ENCODE data around the gene CDC20B.
"Not testable (repeated sequence)": the region's sequence is repeated elsewhere in the genome, so short reads cannot be mapped to it uniquely, and the experiment has no call there.

Gene CDC20B

DNA sequence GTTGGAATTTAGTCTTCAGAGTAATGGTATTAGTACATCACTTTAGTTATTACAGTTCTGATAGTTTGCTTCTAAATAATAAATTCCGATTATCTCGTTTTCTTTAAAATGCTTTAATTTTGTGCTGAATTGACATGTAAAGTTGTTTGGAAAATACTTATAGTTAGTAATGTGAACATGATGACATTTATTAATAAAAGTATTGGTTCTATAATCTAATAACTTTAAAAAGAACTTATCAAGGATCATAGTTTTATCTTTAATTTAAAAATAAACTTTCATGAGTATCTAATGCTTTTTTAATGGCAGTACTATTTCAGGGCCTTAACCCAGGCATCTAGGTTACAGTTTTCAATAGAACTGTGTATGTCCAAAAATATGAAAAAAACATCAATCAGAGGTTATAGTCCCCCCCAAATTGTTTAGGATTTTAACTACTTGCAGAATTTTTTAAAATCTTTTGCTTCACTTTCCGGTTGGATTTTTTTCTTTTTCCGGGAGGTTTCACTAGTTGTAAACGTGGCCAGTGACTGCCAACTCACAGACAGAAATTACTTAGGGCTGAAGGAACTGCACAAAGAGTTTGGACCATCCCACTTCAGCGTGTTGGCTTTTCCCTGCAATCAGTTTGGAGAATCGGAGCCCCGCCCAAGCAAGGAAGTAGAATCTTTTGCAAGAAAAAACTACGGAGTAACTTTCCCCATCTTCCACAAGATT lies 12.3 kb downstream of the CDC20B start:
- DNase-seq = no peak

DNA sequence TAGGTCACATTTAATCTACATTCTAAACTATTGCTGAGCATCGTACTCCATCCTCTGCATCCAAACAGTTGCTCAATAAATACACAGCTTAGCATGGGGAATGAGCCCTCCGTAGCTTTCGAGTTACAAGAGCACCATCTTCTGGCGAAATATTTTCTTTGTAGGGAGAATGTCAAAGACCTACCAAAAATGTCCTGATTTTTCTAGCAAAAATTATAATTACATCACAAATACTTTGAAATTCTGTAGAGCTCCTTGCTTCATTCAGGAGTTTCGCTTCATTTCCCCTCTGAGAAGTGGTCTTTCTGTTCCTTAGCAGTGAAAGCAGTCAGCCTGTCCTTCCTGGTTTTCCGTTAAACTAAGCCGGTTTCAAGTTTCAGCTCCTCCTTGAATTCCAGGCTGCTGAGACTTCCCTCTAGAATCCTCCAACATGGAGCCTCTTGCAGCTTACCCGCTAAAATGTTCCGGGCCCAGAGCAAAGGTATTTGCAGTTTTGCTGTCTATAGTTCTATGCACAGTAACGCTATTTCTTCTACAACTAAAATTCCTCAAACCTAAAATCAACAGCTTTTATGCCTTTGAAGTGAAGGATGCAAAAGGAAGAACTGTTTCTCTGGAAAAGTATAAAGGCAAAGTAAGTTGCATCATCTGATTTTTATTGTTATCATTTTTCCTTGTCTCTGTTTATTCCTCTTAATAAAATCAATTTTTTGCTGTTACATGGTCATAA lies 13.0 kb downstream of the CDC20B start, which contains the start of gene GPX8:
Gene GPX8 (plus strand): TSS at position 409 of the 730 bp plus-strand sequence. CDS start 22 bp downstream, at position 431.
- DNase-seq = peak; percentile 29

DNA sequence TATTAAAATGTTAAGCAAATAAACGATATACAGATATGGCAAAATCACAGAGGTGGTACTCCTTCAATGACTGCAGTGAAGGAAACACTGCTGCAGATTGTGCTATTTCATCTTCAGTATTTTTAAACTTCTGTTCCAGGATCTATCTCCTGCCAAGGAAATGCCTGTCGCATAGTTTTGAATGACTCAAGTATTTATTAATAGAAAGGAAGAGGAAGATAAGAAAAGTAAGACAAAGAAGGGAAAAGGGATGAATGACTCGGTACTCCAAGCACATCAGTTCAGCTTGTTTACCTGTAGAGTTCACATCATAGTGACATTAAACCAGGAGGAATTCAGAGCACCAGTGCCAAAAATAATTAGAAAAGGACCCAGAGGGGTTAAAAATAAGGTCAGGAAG lies 18.1 kb downstream of the CDC20B start:
- no peak for DNase-seq

DNA sequence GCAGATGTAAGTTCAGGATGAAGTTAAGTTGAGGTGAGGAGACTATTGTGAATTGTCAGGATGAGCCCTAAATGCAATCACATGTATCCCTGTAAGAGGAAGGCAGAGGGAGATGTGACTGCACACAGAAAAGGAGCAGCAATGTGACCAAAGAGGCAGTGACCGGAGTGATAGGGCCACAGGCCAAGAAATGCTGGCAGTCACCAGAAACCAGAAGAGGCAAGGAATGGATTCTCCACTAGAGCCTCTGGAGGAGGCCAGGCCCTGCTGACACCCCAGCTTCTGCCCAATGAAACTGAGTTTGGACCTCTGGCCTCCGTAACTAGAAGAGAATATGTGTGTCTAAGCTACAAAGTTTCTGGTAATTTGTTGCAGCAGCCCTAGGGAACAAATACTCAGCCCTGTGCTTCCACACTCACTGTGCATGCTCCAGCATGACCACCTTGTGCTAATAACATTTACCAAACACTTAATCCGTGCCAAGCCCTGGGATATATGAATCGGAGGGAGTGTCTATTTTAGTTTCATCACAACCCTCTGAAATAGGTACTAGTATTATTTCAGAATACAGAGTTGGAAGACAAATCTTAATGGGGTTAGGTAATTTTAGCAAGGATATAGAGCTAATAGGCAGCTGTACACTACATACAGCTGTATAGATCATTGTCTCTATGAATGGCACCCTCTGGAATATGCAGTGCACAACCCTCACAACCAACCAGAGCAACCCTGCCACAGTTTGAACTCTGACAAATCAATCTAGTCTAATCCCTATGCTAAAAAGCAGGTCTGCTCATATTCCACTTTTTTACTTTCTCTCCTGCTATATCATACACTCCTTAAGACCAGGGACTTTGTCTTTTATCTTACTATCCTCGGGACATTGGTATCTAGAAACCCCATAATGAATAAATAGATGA lies 20.8 kb downstream of the CDC20B start:
- DNase-seq = no peak

DNA sequence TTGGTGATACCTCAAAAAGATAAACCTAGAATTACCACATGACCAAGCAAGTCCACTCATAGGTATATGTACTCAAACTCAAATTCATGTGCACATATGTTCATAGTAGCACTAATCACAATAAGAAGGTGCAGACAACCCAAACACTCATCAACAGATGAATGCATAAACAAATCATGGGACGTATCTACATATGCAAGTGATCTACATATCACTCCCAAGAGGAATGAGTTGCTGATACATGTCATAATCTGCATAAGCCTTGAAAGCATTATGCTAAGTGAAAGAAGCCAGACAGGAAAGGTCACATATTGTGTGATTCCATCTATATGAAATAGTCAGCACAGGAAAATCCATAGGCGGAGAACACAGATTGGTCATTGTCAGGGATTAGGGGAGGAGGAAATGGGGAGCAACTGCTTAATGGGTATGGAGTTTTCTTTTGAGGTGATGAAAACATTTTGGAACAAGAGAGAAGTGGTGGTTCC lies 23.6 kb downstream of the CDC20B start:
- DNase-seq = no peak

DNA sequence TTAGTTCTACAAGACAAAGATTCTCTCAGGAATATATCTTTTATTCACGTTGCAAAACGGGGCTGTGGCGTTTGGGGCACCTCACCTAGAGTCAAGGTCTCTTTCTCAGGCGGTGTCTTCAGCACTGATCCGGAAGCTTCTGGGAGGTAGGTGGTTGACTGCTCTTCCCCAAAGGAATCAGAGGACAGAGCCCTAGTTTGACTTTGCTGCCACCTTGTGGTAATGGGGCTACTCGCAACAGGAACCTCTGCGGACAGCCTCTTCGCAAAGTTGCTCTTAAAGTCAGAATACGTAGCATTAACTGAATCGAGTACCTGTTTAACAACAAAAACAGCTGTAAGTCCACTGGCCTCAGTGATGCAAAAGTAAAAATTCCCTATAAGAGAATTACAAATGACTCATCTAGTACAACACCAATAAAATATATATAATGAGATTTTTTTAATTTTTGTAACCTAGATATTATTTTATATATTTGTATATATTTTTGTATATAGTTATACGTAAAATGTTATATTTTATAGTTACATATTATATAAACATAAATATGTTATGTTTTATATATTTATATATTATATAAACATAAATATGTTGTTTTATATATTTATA lies 26.3 kb downstream of the CDC20B start:
- DNase-seq = peak; percentile 70

DNA sequence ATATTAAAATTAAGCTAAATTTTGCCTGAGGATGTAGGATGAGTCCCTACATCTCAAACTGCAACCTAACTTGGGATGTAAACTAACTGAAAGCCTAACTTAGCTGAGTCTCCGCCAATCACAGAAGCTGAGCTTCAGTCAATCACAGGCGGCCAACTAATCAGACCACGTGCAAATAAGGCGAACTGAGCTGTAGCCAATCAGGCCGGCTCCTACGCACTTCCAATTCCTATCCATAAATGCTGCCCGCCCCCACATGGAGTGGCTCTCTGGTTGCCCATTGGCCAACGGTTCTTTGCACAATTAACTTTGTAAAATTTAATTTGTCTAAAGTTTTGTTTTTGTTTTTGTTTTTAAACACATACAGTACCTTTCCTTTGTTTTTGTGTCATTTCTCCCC lies 26.9 kb downstream of the CDC20B start:
- no peak for DNase-seq

DNA sequence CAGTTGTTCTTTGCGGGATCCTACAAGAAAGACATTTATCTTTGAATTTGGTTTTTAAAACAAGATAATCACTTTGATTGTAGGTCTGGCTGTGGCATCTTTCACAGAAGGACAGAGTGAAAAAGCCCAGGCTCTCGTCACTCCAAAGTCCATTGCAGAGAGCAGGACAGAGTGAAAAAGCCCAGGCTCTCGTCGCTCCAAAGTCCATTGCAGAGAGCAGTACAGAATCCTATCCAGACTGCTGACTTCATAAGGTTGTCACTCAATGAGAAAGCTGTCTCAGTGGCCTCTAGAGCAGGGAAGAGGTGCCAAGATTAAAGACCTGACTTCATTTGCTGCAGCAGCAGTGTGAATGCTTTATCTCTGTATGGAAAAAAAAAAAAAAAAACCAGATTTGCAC lies 29.4 kb downstream of the CDC20B start:
- DNase-seq = no peak

DNA sequence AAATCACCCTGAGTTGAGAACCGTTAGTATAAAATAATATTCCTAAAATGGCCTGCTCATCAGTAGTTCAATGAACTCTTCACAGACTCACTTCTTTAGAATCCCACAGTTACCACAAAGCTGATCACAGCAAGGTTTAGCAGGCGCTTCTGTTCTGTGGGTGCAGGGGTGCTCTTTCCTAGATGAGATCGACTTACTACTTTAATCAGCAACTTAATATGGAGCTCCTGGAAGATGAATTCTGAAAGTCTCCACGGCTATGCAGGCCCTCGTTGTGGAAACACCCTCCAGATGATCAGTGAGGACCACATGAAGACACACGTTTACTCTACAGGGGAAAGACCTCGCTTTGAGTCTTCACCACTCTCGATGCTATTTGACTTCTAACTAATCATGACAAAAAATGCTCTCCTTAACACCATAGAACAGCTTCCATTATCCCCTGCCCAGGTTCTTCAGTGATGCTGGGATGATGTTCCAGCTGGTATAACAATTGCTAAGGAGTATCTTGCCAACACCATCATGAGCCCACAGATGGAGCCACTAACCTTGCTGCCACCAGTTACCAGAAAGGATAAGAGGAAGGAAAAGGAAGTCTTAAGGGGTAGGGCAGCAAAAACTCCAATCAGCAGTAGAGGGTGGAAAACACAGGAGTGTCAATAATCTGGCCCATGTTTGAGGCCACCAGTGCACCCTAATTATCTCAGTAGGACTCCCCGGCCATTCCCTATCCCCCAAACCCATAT lies 30.9 kb downstream of the CDC20B start:
- peak; percentile 10 for DNase-seq

DNA sequence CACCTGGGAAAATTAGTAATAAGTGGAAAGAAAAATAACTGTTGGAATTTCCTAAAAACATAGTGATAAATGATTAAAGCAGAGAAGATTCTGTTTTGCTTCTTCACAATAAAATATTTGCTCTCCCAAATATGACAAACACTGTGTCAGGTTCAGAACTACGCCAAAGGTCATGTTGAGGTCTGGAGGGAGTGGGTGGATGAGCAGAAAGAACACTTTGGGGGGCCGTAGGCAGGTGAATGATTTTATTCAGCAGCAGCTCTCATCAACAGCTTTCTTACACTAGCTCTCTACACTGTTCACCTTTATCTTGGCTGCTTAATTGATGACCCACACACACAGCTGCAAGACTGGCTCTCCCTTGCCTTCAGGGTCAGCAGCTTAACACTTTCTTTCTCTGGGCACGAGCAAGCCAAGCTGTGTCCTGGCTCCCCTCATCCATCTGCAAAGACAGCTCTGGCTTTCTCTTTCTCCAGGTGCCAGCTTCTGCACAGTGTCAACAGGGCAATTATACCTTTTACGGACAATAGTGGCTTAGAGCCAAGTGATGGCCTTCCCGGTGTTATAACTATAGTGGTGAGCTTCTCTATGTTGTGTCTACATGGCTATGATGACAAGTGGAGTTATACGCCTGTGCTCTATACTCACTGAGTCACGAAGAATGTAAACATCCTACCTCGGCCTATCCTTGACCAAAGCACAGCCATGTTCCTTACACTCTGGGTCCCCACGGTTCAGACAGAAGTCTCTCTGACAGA lies 31.9 kb downstream of the CDC20B start:
- no peak for DNase-seq

DNA sequence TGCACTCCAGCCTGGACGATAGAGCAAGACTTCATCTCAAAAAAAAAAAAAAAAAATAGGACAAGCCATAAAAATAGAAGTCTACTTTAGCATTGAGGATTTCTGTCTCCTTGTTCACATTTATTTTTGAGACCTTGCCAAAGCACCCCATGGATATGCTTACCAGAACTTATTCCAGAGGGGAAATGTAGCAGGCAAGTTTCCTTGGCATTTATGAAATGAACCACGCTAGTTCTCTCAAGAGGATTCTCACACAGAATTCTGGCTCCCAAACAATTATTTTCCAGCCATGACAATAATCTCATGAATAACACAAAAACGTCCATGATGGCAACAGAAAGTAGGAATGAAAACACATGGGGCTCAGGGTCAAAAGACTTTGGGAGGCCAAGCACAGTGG lies 36.5 kb downstream of the CDC20B start:
- DNase-seq = no peak

DNA sequence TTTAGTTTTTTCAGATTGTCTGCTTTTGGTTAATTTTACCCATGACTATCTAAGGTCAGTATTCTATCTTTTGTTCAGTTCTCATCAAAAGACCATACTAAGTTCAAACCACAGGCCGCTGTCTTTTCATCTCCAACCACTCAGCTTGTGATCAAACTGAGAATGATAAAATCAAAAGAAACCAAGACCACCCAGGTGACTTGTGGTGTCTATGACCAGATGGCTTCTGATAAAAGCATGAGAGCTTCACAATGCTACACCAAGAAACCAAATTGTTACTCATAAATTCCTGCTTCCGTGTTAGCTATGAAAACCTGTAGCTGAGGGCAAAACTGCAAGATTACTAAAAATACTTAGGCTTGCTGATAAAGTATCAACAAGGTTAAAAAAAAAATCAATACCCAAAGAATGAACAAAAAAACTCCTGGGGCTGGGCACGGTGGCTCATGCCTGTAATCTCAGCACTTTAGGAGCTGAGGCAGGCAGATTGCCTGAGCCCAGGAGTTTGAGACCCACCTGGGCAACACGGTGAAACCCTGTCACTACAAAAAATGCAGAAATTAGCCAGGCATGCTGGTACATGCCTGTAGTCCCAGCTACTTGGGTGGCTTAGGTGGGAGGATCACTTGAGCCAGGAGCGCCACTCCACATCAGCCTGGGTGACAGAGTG lies 38.8 kb downstream of the CDC20B start:
- DNase-seq = no peak

DNA sequence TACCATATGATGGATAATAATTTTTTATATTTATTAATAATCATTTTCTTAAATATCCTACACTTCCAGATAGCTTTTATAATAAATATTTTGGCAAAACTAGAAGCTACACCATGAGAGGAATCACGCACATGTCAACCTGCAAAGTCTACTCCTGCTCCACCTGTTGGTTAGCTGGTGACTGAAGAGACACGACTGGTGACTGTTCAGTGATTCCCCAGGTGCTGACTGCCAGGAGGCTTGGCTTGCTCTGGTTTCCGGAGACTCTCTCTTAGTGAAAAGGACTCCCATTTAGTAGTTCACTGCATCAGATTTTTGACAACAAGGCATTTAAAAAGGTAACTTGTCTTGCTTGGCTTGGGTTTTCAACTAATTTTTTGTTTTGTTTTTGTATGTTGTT lies 49.6 kb downstream of the CDC20B start:
- DNase-seq = no peak

DNA sequence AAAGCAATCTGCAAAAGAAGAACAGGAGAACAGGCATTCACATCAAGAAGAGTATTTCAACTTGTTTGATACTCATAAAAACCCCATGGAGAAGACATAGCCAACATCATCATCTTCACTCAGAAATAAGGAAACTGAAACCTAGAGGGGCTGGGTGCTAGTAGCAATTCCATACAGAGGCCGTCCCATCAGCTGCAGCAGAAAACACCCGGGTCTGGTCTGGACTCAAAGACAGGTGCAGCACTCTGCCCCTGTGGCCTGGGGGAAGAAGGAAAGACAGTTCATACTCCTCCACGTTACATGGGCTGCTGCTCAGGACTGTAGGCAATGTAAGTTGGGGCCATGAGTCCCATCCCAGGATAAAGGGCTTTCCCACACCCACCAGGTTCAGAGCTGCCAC lies 58.9 kb downstream of the CDC20B start:
- DNase-seq = no peak

DNA sequence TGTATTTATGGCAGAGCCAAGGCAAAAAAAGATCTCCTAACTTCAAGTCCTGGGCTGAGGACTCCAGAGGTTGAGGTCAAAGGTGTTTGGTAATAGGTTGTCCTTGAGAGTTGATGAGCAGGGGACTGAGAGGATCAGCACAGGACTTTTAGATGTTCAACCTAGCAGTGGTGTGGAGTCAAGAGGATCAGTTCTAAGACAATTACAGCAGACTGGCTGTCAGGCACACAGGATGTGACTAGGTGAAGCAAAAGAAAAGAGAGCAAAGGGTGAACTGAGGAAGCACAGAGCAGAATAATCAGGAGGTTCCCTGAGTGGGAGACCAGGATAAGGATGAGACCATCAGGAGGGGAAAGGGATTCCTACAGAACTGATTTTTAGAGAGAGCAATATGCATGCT lies 59.6 kb downstream of the CDC20B start:
- DNase-seq = no peak

DNA sequence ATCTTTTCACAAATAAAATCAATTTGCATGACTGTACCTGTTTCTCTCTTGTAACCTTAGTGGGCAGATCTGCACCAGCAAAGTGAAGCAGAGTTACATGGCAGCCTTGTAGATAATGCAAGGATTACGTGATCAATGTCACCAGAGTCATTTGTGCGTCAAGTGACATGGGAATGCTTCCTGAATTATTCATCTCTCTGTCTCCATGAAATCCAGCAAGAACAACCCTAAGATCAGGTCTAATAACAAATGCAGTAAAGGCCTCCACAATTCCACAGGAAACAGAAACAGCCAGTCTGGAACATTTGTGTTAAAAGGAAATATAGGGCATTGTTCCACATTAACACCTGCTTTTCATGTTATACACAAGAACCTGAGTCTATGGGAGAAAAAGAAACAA lies 62.8 kb downstream of the CDC20B start:
- no peak for DNase-seq

DNA sequence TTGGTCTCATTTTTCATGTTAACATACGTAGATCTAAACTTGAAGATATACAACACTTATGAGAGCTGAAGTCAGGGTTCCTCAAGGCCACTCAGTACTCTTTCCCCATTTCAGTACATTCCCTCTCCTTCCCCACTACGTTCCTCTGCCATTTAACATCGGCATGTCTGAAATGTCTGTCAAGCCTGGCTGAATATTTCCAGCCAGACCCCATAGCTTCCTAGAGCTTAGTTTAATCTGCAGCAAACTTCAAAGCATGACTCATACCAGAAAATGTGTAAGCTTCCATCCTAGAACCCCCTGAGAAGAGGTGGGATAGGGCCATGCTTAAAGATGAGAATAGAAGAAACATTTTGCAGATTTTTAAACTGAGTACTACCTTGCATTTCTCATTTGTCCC lies 64.3 kb downstream of the CDC20B start:
- DNase-seq = no peak

DNA sequence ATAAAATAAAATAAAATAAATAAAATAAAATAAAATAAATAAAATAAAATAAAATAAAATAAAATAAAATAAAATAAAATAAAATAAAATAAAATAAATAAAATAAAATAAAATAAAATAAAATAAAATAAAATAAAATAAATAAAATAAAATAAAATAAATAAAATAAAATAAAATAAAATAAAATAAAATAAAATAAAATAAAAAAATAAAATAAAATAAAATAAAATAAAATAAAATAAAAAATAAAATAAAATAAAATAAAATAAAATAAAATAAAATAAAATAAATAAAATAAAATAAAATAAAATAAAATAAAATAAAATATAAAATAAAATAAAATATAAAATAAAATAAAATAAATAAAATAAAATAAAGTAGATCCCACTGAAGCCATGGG lies 67.0 kb downstream of the CDC20B start:
- DNase-seq = not testable (repeated sequence)

DNA sequence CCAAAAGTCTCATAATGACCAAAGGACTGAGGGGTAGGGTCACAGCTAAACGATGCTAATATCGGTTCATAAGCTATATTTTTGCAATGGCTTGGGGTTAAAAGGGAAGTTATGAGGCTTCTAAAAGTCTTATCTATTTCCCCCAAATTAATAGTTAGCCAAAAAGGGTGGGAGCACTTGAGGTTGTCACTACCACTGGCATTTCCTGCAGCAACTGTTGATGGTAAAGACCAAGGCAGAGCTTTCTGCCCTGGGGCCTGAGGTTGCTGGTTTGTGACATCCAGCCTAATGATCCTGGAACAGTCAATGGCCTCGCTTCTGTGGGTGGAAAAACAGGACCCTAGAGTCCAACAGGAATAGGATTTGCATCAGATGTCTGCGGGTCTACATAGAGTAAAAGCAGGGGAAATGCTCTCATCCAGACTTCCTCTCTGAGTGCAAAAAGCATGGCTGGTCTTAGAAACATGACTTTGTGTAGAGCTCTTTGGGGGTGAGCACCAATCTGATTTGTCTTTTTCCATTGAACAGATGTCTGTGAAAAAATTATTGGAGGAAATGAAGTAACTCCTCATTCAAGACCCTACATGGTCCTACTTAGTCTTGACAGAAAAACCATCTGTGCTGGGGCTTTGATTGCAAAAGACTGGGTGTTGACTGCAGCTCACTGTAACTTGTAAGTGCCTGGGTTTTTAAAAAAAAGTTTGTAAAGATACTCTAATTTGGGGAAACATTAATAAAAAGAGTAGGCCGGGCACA lies 67.9 kb downstream of the CDC20B start:
- peak; percentile 39 for DNase-seq

All from MV-4-11 (cell line).